PFSK-1 (cell line): ENCODE results near the gene RUBCN.

Experiments used
- FOXP2 ChIP-seq: optimal IDR thresholded peaks from 2 replicates; pipeline ENCODE3; 2011; ENCODE audit warnings: borderline replicate concordance, control low read depth, inconsistent platforms; ENCODE audit not compliant: insufficient read depth; ENCODE audit errors: extremely low read length, extremely low read depth
- POLR2AphosphoS5 ChIP-seq: IDR thresholded peaks from 2 replicates; pipeline ENCODE4 v1.6.1; 2012; ENCODE audit warnings: low read depth, mild to moderate bottlenecking, control low read depth, low read length, moderate library complexity
- REST ChIP-seq, 2 experiments: IDR thresholded peaks; 2 replicates each; pipeline versions ENCODE4 v1.6.1 to v1.8.0; 2011 to 2012; ENCODE audit warnings: low read depth in 2 of 2, low read length in 2 of 2, control low read depth in 1 of 2, inconsistent platforms in 1 of 2, mild to moderate bottlenecking in 1 of 2, moderate library complexity in 1 of 2; ENCODE audit not compliant: insufficient read depth in 1 of 2
- SIN3A ChIP-seq: IDR thresholded peaks from 2 replicates; pipeline ENCODE4 v1.6.1; 2012; ENCODE audit warnings: mild to moderate bottlenecking, low read length, moderate library complexity, borderline replicate concordance; ENCODE audit not compliant: insufficient read depth
- TAF1 ChIP-seq: IDR thresholded peaks from 2 replicates; pipeline ENCODE4 v1.6.1; 2012; ENCODE audit warnings: low read length, control low read depth, borderline replicate concordance; ENCODE audit not compliant: insufficient read depth

The RUBCN gene

GRCh38 chr3:197746801-197747237, 10.1 kb upstream of the RUBCN start:
- TF ChIP-seq TAF1 (no peak), POLR2AphosphoS5 (no peak), FOXP2 (no peak), REST (IDR thresholded peaks at IDR 0.05; ENCODE audit: insufficient read depth in 1 of 2, low read depth in 2 of 2, low read length in 2 of 2) (no peak), SIN3A (no peak)

GRCh38 chr3:197746209-197746608, 9.5 kb upstream of the RUBCN start:
- TF ChIP-seq REST (IDR thresholded peaks at IDR 0.05; ENCODE audit: insufficient read depth in 1 of 2, low read depth in 2 of 2, low read length in 2 of 2) (no peak), TAF1 (no peak), SIN3A (no peak), POLR2AphosphoS5 (no peak), FOXP2 (no peak)

- no peak for TF ChIP-seq SIN3A
- TF ChIP-seq POLR2AphosphoS5, result no peak
- no peak for TF ChIP-seq TAF1
Observed at GRCh38 chr3:197742787-197743186, 6.1 kb upstream of the RUBCN start.

- no peak for TF ChIP-seq SIN3A
- no peak for TF ChIP-seq POLR2AphosphoS5
- no peak for TF ChIP-seq REST (IDR thresholded peaks at IDR 0.05; ENCODE audit: insufficient read depth in 1 of 2, low read depth in 2 of 2, low read length in 2 of 2)
- TF ChIP-seq FOXP2, result no peak
- no peak for TF ChIP-seq TAF1
Observed at GRCh38 chr3:197737749-197738462, 1.2 kb upstream of the RUBCN start.

- TF ChIP-seq TAF1, result no peak
- no peak for TF ChIP-seq REST (IDR thresholded peaks at IDR 0.05; ENCODE audit: insufficient read depth in 1 of 2, low read depth in 2 of 2, low read length in 2 of 2)
- no peak for TF ChIP-seq SIN3A
- no peak for TF ChIP-seq POLR2AphosphoS5
- TF ChIP-seq FOXP2, result no peak
Observed at GRCh38 chr3:197737319-197737649, 580 bp upstream of the RUBCN start.

- TF ChIP-seq FOXP2 (no peak), SIN3A (no peak), POLR2AphosphoS5 (no peak), REST (IDR thresholded peaks at IDR 0.05; ENCODE audit: insufficient read depth in 1 of 2, low read depth in 2 of 2, low read length in 2 of 2) (no peak)
Observed at GRCh38 chr3:197736010-197736490, 654 bp downstream of the RUBCN start.
